ENCODE measurements around the gene BRIP1. TPM values are rescaled to one million over a fixed set of nuclear protein-coding genes. Genes with fewer than 3 reads are reported as not detected.
"Not testable (repeated sequence)": the region's sequence is repeated elsewhere in the genome, so short reads cannot be mapped to it uniquely, and the experiment has no call there.

BRIP1 gene
- total RNA-seq, 1 donor: 6.2 TPM

DNA sequence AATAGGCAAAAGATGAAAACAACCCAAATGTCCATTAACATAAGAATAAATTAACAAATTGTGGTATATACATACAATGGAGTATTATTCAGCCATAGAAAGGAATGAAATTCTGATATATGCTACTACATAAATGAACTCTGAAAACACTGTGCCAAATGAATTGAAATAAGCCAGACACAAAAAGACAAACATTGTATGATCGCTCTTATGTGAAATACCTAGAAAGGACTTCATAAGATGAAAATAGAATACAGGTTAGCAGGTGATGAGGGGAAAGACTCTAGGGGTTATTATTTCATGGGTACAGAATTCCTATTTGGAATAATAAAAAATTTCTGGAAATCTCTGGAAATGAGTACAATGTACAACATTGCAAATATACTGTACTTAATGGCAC lies 80.2 kb downstream of the BRIP1 start:
- no peak overlapping the region for H2AFZ ChIP-seq (ENCODE audit: low read length)
- H3K4me3 ChIP-seq (ENCODE audit: insufficient read depth, low read length): no peak overlapping the region
- H3K27ac ChIP-seq (ENCODE audit: low read depth, low read length): no peak overlapping the region
- H3K79me2 ChIP-seq (ENCODE audit: insufficient read depth, low read length): no peaks in the 10 kb centered on the region
- H3K4me2 ChIP-seq (ENCODE audit: insufficient read depth, low read length): no peak overlapping the region
- no peaks in the 10 kb centered on the region for H3K27me3 ChIP-seq (ENCODE audit: insufficient read depth, low read length)
- no peaks in the 10 kb centered on the region for H3K9me3 ChIP-seq (ENCODE audit: low read depth, low read length)
- H3K36me3 ChIP-seq (ENCODE audit: insufficient read depth, low read length): peaks cover 3% of the 10 kb centered on the region
- H3K4me1 ChIP-seq (ENCODE audit: insufficient read depth, low read length): no peaks in the 10 kb centered on the region
- no peaks in the 10 kb centered on the region for H4K20me1 ChIP-seq (ENCODE audit: insufficient read depth, low read length)
- no peak for DNase-seq (ENCODE audit: insufficient read length, low spot score, missing footprints)
- TF ChIP-seq, protein P1, sequence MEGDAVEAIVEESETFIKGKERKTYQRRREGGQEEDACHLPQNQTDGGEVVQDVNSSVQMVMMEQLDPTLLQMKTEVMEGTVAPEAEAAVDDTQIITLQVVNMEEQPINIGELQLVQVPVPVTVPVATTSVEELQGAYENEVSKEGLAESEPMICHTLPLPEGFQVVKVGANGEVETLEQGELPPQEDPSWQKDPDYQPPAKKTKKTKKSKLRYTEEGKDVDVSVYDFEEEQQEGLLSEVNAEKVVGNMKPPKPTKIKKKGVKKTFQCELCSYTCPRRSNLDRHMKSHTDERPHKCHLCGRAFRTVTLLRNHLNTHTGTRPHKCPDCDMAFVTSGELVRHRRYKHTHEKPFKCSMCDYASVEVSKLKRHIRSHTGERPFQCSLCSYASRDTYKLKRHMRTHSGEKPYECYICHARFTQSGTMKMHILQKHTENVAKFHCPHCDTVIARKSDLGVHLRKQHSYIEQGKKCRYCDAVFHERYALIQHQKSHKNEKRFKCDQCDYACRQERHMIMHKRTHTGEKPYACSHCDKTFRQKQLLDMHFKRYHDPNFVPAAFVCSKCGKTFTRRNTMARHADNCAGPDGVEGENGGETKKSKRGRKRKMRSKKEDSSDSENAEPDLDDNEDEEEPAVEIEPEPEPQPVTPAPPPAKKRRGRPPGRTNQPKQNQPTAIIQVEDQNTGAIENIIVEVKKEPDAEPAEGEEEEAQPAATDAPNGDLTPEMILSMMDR (IDR thresholded peaks at IDR 0.05; ENCODE audit: extremely low read depth, low read depth, low read length): no peak

DNA sequence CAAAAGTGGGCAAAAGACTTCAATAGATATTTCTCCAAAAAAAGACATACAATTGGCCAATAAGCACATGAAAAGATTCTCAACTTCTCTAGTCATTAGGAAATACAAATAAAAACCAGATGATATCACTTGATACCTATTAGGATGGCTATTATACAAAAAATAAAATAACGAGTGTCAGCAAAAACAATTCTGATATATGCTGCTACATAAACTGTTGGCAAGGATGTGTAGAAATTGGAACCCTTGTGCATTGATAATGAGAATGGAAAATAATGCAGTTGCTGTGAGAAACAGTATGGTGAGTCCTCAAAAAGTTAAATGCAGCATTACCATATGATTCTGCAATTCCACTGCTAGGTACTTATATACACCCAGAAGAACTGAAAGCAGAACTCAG lies 80.6 kb downstream of the BRIP1 start:
- TF ChIP-seq, protein P1 (IDR thresholded peaks at IDR 0.05; ENCODE audit: extremely low read depth, low read depth, low read length): no peak
- no peaks in the 10 kb centered on the region for H4K20me1 ChIP-seq (ENCODE audit: insufficient read depth, low read length)
- H3K27ac ChIP-seq (ENCODE audit: low read depth, low read length): no peak overlapping the region
- no peak overlapping the region for H3K4me2 ChIP-seq (ENCODE audit: insufficient read depth, low read length)
- no peaks in the 10 kb centered on the region for H3K27me3 ChIP-seq (ENCODE audit: insufficient read depth, low read length)
- no peak overlapping the region for H2AFZ ChIP-seq (ENCODE audit: low read length)
- no peak for DNase-seq (ENCODE audit: insufficient read length, low spot score, missing footprints)
- no peaks in the 10 kb centered on the region for H3K4me1 ChIP-seq (ENCODE audit: insufficient read depth, low read length)
- H3K9me3 ChIP-seq (ENCODE audit: low read depth, low read length): no peaks in the 10 kb centered on the region
- no peaks in the 10 kb centered on the region for H3K79me2 ChIP-seq (ENCODE audit: insufficient read depth, low read length)
- peaks cover 3% of the 10 kb centered on the region for H3K36me3 ChIP-seq (ENCODE audit: insufficient read depth, low read length)
- no peak overlapping the region for H3K4me3 ChIP-seq (ENCODE audit: insufficient read depth, low read length)

DNA sequence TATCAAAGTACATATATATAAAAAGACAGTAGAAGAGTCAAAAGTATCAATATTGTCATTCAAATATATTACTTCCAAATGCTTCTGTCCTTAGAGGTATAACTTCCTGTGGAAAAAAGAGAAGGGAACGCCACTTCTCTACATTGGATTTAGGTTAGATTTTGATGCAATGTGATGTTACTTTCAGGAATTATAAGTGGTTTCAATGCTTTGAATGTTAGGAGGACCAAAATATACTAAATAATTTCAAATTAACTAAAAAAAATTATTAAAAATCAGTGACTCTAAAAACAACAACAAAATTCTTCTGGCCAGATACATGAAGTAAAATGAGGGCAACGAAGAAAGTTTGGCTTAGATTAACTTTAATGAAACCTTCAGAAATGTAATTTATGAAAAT lies 88.0 kb downstream of the BRIP1 start:
- H4K20me1 ChIP-seq (ENCODE audit: insufficient read depth, low read length): no peaks in the 10 kb centered on the region
- no peak for DNase-seq (ENCODE audit: insufficient read length, low spot score, missing footprints)
- H3K36me3 ChIP-seq (ENCODE audit: insufficient read depth, low read length): no peaks in the 10 kb centered on the region
- no peak overlapping the region for H3K4me3 ChIP-seq (ENCODE audit: insufficient read depth, low read length)
- no peaks in the 10 kb centered on the region for H3K27me3 ChIP-seq (ENCODE audit: insufficient read depth, low read length)
- H3K4me2 ChIP-seq (ENCODE audit: insufficient read depth, low read length): no peak overlapping the region
- no peaks in the 10 kb centered on the region for H3K4me1 ChIP-seq (ENCODE audit: insufficient read depth, low read length)
- no peaks in the 10 kb centered on the region for H3K9me3 ChIP-seq (ENCODE audit: low read depth, low read length)
- H3K79me2 ChIP-seq (ENCODE audit: insufficient read depth, low read length): no peaks in the 10 kb centered on the region
- H3K27ac ChIP-seq (ENCODE audit: low read depth, low read length): no peak overlapping the region
- TF ChIP-seq, protein P1 (IDR thresholded peaks at IDR 0.05; ENCODE audit: extremely low read depth, low read depth, low read length): no peak
- no peak overlapping the region for H2AFZ ChIP-seq (ENCODE audit: low read length)

DNA sequence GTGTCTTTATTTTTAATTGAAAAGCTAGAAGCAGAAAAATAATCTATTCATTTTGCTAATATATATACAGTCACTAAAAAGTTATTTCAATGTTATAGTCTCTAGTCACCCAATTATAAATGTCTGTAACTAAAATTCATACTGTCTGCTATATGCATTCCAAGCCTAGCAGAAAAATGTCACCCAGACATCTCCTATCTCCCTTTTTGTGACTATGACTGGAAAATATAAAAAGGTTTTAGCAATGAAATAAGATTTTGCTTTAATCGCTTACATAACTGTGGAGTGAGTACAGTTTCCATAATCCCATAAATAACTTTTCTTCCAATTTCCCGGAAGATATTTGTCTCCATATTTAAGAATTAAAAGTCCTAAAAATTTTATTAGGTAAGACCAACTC lies 88.6 kb downstream of the BRIP1 start:
- no peaks in the 10 kb centered on the region for H3K9me3 ChIP-seq (ENCODE audit: low read depth, low read length)
- H3K27me3 ChIP-seq (ENCODE audit: insufficient read depth, low read length): no peaks in the 10 kb centered on the region
- H3K4me1 ChIP-seq (ENCODE audit: insufficient read depth, low read length): no peaks in the 10 kb centered on the region
- no peak for DNase-seq (ENCODE audit: insufficient read length, low spot score, missing footprints)
- H3K36me3 ChIP-seq (ENCODE audit: insufficient read depth, low read length): peaks cover 6% of the 10 kb centered on the region
- no peak overlapping the region for H2AFZ ChIP-seq (ENCODE audit: low read length)
- no peaks in the 10 kb centered on the region for H3K79me2 ChIP-seq (ENCODE audit: insufficient read depth, low read length)
- no peak overlapping the region for H3K4me3 ChIP-seq (ENCODE audit: insufficient read depth, low read length)
- TF ChIP-seq, protein P1 (IDR thresholded peaks at IDR 0.05; ENCODE audit: extremely low read depth, low read depth, low read length): no peak
- no peak overlapping the region for H3K4me2 ChIP-seq (ENCODE audit: insufficient read depth, low read length)
- H3K27ac ChIP-seq (ENCODE audit: low read depth, low read length): no peak overlapping the region
- H4K20me1 ChIP-seq (ENCODE audit: insufficient read depth, low read length): no peaks in the 10 kb centered on the region

DNA sequence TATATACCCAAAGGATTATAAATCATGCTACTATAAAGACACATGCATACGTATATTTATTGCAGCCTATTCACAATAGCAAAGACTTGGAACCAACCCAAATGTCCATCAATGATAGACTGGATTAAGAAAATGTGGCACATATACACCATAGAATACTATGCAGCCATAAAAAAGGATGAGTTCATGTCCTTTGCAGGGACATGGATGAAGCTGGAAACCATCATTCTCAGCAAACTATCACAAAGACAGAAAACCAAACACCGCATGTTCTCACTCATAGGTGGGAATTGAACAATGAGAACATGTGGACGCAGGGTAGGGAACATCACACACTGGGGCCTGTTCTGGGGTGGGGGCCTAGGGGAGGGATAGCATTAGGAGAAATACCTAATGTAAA lies 89.2 kb downstream of the BRIP1 start:
- DNase-seq (ENCODE audit: insufficient read length, low spot score, missing footprints); H3K4me1 ChIP-seq (ENCODE audit: insufficient read depth, low read length); H4K20me1 ChIP-seq (ENCODE audit: insufficient read depth, low read length); H3K27me3 ChIP-seq (ENCODE audit: insufficient read depth, low read length); H2AFZ ChIP-seq (ENCODE audit: low read length); H3K4me2 ChIP-seq (ENCODE audit: insufficient read depth, low read length); H3K27ac ChIP-seq (ENCODE audit: low read depth, low read length); H3K79me2 ChIP-seq (ENCODE audit: insufficient read depth, low read length); H3K4me3 ChIP-seq (ENCODE audit: insufficient read depth, low read length); H3K9me3 ChIP-seq (ENCODE audit: low read depth, low read length): not testable (repeated sequence)
- H3K36me3 ChIP-seq (ENCODE audit: insufficient read depth, low read length): peaks cover 12% of the 10 kb centered on the region
